Body of pancreas (tissue), 4 donors: ENCODE data around the gene HDAC8.

Source experiments
- POLR2A ChIP-seq, 3 donors: fragments of 450-650 bp; IDR thresholded peaks; one replicate each; pipeline ENCODE4 v1.6.1; 2016; ENCODE audit warnings: antibody characterized with exemption in 3 of 3, mild to moderate bottlenecking in 2 of 3
- TF ChIP-seq, protein P1 (sequence below), 7 experiments: fragments of 450-650 bp in 4 of 7; fragments of 200-600 bp in 3 of 7; sonication (generic) in 3 of 7; IDR thresholded peaks; one replicate each; pipeline ENCODE4 v1.5.1; 2016 to 2019; ENCODE audit warnings: antibody characterized with exemption in 7 of 7

GRCh38 chrX:72421797-72422196, 150.8 kb downstream of the HDAC8 start:
- TF ChIP-seq, protein P1, sequence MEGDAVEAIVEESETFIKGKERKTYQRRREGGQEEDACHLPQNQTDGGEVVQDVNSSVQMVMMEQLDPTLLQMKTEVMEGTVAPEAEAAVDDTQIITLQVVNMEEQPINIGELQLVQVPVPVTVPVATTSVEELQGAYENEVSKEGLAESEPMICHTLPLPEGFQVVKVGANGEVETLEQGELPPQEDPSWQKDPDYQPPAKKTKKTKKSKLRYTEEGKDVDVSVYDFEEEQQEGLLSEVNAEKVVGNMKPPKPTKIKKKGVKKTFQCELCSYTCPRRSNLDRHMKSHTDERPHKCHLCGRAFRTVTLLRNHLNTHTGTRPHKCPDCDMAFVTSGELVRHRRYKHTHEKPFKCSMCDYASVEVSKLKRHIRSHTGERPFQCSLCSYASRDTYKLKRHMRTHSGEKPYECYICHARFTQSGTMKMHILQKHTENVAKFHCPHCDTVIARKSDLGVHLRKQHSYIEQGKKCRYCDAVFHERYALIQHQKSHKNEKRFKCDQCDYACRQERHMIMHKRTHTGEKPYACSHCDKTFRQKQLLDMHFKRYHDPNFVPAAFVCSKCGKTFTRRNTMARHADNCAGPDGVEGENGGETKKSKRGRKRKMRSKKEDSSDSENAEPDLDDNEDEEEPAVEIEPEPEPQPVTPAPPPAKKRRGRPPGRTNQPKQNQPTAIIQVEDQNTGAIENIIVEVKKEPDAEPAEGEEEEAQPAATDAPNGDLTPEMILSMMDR (IDR thresholded peaks at IDR 0.05) = no peak
- TF ChIP-seq POLR2A (IDR thresholded peaks at IDR 0.05) = no peak
